Iris pigment epithelial cell (primary cell): ENCODE results near the gene ACAA2.
"Not testable (repeated sequence)": the region's sequence is repeated elsewhere in the genome, so short reads cannot be mapped to it uniquely, and the experiment has no call there.

Experiments used
- DNase-seq: peaks from one replicate; pipeline ENCODE4 v3.0.0-alpha.2; 2011; ENCODE audit warnings: low read depth

The ACAA2 gene

GRCh38 chr18:49845629-49846360, 32.5 kb upstream of the ACAA2 start:
- no peak for DNase-seq

GRCh38 chr18:49844903-49845302, 31.6 kb upstream of the ACAA2 start:
- DNase-seq = no peak

DNA sequence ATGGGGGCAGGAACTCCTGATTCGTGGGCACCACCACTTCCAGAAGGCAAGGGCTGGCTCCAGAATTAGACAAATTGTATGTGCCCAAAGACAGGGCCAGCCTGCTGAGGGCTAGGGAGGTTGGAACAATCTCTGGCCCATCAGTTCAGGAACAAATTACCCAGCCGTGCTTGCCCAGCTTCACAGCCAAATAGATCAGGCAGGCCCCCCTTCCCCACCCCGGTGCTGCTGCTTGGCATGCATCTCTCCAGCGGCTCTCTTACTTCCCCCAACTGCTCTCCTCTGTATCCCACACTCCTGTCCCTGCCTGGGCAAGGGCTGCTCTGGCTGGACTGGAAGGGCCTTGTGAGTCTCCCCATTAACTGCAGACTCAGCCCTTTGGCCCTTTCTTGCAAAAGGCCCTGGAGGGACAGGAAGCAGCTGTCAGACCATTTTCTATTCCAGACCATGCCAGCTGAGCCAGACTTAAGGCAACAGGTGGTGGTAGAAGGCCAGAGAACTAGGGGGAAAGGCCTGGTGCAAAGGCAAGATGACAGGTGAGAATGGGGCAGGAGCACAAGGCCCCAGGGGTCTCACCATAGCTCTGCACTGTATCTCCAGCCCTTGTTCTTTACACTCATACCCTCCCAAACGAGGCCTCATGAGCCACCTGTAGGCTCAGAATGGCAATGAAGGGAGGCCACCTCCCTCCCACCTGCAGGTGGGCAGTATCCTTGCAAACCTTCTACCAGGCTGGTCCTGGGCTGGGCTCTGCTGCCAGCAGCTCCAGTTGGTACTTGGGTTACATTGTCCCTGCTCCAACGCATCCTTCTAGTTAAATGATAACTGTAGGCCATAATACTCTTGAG, 30.7 kb upstream of the ACAA2 start:
- DNase-seq = no peak

DNA sequence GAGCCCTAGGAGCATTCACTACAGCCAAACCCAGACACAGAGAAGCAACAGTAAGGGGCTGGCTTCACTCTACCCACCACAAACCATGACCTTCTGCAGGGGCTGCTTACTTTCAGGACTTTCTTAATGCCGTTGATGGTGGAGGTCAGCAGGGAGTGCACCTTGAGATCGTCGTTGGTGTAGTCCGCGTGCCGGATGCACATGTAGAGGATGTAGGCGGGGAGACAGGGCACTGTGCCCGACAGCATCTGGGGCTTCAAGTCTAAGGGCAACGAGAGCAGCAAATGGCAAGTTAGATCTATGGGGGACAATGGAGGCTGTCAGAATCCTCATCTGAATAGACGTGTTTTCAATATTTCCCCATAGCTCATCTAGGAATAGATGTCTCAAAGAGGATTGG, 29.8 kb upstream of the ACAA2 start:
- DNase-seq = no peak

DNA sequence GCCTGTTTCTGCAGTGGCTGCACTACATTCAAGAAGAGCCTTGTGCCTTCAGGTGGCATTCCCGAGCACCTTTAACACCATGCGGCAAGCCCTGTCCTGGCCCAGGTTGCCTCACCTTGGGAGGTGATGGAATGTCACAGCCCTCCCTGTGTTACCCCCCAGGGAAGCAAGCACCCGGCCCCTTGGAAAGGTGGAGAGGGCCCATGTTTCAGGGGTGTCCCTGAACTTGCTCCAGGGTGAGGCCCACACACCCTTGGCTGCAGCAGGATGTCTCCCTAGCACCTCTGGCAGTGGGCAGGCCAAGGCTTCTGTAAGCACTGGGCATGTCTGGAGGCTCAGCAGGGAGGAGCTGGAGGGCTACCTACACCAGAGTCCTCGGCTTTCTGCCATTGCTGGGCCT, 29.3 kb upstream of the ACAA2 start:
- no peak for DNase-seq

DNA sequence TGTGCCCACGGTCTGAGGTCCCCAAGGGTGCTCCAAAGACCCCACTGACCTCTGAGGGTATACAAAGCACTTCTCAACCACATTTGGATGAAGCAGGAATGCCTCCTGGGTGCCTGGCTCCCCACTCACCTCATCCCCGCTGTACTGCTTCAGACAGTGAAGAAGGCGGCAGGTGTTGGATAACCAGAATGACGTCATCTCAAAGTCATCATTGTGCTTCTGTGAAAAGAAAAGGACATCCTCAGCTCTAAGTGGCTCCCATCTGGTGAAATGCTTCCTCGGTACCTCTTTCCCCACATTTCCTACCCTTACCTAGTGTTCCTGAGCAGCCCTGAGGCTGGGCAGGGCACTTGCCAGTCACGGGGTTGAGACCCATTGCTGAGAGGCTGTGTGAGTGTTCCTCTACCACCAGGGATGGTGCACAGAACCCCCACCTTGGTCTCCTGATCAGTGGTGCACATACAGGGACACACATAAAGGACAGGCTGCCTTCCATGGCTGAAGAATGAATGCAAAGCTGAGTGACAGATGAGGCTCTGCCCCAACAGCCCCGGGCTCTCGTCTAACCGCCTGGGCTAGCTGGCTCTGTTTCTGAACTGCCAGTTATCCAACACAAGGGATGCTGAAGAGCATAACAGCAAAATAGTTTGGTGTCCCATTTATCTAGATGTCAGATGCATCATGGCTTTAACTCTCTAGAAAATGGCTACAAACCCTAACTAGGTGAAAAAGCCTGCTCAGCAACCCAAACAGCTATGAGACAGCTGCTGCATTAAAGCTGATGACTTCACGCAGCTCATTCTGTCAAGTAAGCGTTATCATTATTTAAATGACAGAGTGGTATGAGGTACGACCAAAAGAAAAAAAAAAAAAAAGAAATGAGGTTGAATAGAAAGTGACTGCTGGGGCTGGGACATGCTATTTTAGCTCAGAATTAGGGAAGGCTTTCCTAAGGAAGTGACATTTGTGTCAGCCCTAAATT, 28.2 kb upstream of the ACAA2 start:
- no peak for DNase-seq

DNA sequence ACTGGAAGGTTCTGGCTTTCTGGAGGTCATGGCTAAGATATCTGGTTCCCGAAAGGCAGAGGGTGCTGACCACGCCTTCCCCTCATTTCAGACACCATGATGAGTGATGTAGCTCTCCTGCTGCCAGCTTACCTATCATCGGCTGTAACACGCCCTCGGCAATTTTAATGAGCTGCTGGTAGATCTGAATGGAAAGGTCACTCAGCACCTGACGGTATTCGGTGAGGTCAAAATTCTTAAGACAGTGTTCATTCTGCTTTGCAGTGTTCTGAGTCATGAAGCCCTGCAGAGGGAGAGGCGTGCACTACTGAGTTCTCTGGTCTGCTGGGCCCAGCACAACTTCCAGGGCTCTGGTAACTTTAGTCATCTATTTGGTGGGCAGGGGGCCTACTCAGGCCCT, 25.7 kb upstream of the ACAA2 start:
- peak; percentile 85 for DNase-seq

- DNase-seq = no peak
These were observed 25.0 kb upstream of the ACAA2 start for GRCh38 chr18:49838381-49838780.

DNA sequence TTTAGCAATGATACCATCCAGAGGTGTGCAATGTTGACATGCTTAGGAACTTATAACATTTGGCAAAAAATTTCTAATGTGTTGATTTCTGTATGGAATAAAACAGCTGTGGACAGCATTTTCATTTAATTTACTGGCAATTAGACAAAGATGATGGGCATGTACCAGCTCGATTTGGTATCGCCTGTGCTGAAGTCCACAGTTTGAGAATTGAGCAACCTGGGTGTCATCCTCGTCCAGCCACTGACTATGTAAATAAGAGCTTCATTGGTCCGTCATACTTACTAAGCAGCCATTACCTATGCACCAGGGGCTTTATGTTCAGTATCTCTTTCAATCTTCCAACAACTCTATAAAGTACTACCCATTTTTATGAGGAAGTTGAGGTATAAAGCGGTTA, 24.6 kb upstream of the ACAA2 start:
- DNase-seq = no peak

DNA sequence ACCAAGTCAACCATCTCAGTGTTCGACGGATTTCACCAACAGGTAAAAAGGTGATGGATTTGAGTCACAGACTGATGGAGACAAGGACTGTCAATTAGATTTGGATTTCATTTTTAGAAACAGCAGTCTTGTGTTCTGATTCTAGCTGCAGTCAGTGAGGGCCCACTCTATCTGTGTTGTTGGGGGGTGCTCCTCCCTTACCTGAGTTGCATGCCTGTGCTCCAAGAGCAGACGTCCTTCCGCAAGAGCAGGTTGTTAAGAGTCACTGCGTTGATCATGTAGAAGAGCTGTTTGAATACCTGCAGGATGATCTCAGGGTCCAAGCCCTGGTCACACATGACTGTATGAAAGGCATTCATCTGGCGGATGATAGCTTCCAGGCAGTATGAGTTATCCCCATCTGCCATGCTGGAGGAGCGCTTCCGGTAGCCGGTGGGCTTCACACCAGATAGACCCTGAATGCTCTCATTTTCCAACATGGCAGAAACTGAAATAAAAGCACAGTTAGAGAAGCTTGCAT, 24.0 kb upstream of the ACAA2 start:
- not testable (repeated sequence) for DNase-seq

GRCh38 chr18:49835405-49835804, 22.1 kb upstream of the ACAA2 start:
- no peak for DNase-seq

DNA sequence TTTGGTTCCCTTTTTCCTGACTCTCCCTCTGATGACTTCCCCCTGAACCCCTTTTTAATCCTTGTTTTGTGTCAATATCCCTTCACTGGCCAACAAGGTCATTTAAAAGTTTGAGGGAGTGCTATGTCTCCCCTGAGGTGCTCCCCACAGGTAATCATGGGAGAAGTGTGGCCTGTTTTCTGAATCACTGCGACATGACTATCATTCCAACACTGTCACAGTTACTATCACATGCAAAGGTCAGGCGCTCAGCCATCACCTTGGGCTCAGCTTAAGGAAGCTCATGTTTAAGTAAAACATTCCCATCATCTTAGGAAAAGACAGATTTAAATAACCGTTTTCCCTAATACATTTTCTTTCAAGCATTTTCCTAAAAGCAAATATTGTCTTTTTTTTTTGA, 20.9 kb upstream of the ACAA2 start:
- DNase-seq = no peak

DNA sequence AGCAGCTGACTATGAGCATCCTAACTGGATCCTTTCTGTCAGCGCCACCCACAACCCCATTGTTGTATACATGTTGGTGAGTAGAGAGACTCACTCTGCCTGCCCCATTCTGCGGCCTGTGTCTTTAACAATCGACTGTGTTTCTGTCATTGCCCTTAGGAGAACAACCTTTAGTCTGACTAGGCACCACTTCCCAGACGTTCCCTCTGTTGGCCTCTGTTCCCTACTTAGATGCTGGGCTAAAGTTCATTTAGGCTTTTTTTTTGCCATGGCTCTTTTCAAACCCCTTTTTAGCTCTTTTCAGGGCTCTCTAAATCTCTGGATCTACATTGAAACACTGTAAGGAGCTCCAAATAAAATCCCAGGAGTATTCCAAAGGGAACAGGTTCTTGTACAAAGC, 20.5 kb upstream of the ACAA2 start:
- no peak for DNase-seq

GRCh38 chr18:49832221-49832647, 18.9 kb upstream of the ACAA2 start:
- no peak for DNase-seq

GRCh38 chr18:49827996-49828395, 14.7 kb upstream of the ACAA2 start:
- DNase-seq = no peak

DNA sequence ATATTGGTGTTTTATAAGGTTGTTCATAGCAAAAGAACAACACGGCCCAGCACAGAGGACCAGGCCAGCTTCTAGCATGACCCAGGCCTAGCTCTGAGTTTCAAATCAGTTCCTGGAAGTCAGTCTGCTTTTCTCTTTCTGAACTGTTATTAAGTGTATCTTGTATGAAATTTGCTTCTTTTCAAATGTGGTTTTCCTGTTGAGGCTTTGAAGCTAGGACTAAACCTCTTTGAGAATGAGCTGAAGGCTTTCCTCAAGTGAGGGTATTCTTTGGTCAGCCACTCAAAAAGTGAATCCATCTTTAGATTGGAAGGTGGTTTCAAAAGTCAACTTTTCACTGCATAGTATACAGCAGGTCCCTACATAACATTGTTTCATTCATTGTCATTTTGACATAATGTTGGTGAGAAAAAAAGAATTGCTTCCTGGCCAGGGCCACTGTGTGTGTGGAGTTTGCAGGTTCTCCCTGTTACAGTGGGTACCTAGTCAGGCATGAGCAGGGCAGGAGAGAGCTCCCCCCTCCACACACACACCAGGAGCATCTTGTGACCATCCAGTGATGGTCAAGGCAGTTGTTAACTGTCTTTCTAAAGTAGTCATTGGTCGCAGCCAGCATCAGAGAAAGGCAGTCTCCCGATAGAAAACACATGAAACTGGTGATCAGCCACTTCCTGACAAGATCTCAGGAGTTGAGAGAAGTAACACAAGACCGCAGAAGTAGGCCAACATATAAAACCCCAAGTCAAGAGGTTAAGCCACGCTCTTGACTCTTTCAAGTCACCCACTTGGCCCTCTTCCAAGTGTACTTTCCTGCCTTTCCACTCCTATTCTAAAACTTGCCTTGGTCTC, 6.7 kb upstream of the ACAA2 start:
- DNase-seq = peak; percentile 74

DNA sequence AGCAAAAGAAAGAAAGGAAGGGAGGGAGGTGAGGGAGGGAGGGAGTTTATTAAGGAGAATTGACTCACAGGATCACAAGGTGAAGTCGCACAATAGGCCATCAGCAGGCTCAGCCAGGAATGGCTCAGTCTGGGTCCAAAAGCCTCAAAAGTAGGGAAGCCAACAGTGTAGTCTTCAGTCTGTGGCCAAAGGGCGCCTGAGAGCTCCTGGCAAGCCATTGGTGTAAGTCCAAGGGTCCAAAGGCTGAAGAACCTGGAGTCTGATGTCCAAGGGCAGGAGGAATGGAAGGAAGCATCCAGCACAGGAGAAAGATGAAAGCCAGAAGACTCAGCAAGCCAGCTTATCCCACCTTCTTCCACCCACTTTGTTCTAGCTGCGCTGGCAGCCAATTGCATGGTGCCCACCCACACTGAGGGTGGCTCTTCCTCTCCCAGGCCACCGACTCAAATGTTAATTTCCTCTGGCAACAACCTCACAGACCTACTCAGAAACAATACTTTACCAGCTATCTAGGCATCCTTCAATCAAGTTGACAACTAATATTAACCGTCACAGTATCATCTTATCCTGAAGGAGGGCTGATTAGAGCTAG, 5.8 kb upstream of the ACAA2 start:
- no peak for DNase-seq

DNA sequence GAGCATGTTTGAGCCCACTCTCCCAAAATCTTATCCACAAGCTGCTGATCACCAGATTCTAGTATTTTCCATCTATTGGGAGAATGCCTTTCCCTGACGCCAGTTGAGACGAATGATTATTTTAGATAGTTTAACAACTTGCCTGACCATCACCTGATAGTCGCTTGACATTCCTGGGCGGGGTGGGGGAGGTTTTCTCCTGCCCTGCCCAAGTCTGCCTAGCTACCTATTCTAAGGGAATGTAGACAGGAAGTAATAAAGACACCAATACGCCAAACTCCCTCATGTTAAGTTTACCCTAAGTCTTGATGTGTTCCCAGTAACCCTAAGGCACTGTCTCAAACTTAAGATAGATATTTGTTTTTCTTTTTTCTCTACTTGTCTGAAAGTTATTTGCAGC, 4.6 kb upstream of the ACAA2 start:
- DNase-seq = no peak

GRCh38 chr18:49815927-49816326, 2.6 kb upstream of the ACAA2 start:
- DNase-seq = no peak

GRCh38 chr18:49814147-49814499, 790 bp upstream of the ACAA2 start:
- DNase-seq = peak; percentile 74

DNA sequence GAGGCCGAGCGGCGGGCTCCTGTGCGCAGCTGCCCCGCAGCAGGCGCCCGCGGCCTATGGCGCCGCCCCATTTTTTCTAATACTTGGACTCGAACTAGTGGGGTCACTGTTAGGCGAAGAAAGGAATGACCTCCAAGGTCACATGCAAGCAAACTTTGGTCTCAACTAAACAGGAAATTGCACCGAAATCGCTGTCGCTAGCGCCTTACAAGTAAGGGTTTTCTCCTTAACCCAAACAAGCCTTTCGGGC, 339 bp downstream of the ACAA2 start:
- DNase-seq = peak; percentile 38
